Transverse colon (tissue), 4 donors: ENCODE measurements around the gene ZBED1.

ENCODE experiments used
- POLR2AphosphoS5 ChIP-seq, 3 donors: sonication (generic); formaldehyde crosslinking; IDR thresholded peaks; one replicate each; pipeline ENCODE4 v1.6.1; 2016; ENCODE audit warnings: antibody characterized with exemption in 3 of 3
- TF ChIP-seq, protein P1 (sequence below), 5 experiments: fragments of 200-600 bp in 3 of 5; fragments of 450-650 bp in 2 of 5; sonication (generic) in 3 of 5; IDR thresholded peaks; 1 replicate in 2 of 5; 2 replicates in 3 of 5; pipeline ENCODE4 v1.5.1; 2016 to 2017; ENCODE audit warnings: antibody characterized with exemption in 5 of 5, inconsistent platforms in 3 of 5, mild to moderate bottlenecking in 2 of 5, moderate library complexity in 1 of 5

DNA sequence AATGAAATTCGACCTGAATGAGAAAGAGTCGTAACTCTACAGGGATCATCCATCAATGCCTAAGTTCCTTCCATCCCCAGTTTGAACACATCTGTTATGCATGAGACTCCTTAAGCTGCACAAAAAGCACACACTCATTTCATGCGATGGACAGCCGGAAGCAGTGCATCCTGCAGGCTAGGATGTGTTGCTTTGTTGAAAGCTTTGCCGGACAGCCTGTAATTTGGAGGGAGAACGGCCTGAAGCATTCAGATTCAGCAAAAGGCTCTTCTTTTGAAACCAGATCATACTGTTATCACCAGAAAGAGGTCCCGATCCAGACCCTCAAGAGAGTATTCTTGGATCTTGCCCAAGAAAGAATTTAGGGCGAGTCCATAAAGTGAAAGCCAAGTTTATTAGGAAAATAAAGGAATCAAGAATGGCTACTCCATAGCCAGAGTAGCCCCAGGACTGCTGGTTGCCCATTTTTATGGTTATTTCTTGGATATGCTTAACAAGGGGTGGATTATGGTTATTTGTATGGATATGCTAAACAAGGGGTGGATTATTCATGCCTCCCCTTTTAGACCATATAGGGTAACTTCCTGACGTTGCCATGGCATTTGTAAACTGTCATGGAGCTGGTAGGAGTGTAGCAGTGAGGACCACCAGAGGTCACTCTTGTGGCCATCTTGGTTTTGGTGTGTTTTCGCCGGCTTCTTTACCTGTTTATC is 48.1 kb upstream of the ZBED1 start:
- TF ChIP-seq POLR2AphosphoS5 (IDR thresholded peaks at IDR 0.05): no peak
- TF ChIP-seq, protein P1, sequence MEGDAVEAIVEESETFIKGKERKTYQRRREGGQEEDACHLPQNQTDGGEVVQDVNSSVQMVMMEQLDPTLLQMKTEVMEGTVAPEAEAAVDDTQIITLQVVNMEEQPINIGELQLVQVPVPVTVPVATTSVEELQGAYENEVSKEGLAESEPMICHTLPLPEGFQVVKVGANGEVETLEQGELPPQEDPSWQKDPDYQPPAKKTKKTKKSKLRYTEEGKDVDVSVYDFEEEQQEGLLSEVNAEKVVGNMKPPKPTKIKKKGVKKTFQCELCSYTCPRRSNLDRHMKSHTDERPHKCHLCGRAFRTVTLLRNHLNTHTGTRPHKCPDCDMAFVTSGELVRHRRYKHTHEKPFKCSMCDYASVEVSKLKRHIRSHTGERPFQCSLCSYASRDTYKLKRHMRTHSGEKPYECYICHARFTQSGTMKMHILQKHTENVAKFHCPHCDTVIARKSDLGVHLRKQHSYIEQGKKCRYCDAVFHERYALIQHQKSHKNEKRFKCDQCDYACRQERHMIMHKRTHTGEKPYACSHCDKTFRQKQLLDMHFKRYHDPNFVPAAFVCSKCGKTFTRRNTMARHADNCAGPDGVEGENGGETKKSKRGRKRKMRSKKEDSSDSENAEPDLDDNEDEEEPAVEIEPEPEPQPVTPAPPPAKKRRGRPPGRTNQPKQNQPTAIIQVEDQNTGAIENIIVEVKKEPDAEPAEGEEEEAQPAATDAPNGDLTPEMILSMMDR (IDR thresholded peaks at IDR 0.05): no peak
